ENCODE measurements around the gene ARHGAP42.

Gene ARHGAP42

GRCh38 chr11:100761841-100762240 is 74.8 kb downstream of the ARHGAP42 start:
- Histone ChIP-seq H3K27ac (replicated peaks) (no peak overlapping the region), H3K27me3 (ENCODE audit: insufficient read depth, poor library complexity, severe bottlenecking) (no peaks in the 10 kb centered on the region), H3K4me3 (replicated peaks; ENCODE audit: insufficient read depth, low read length) (no peak overlapping the region)
- TF ChIP-seq CTCF (IDR thresholded peaks at IDR 0.05; ENCODE audit: insufficient read depth, low read length) (no peak), POLR2AphosphoS5 (IDR thresholded peaks at IDR 0.05; ENCODE audit: low read depth) (no peak), SPI1 (IDR thresholded peaks at IDR 0.05; ENCODE audit: borderline replicate concordance, low read depth) (no peak), GABPA (IDR thresholded peaks at IDR 0.05; ENCODE audit: low read depth) (no peak), REST (IDR thresholded peaks at IDR 0.05; ENCODE audit: insufficient replicate concordance, low read depth) (no peak)
- DNase-seq (ENCODE audit: low read depth in 1 of 2, low spot score in 1 of 2): no peak

- H3K27ac ChIP-seq (replicated peaks): no peak overlapping the region
- H3K27me3 ChIP-seq (ENCODE audit: insufficient read depth, poor library complexity, severe bottlenecking): no peaks in the 10 kb centered on the region
- H3K4me3 ChIP-seq (replicated peaks; ENCODE audit: insufficient read depth, low read length): no peak overlapping the region
- no peak for DNase-seq (ENCODE audit: low read depth in 1 of 2, low spot score in 1 of 2)
- no peak for TF ChIP-seq CTCF (IDR thresholded peaks at IDR 0.05; ENCODE audit: insufficient read depth, low read length)
- TF ChIP-seq REST (IDR thresholded peaks at IDR 0.05; ENCODE audit: insufficient replicate concordance, low read depth): no peak
- TF ChIP-seq SPI1 (IDR thresholded peaks at IDR 0.05; ENCODE audit: borderline replicate concordance, low read depth): no peak
- TF ChIP-seq GABPA (IDR thresholded peaks at IDR 0.05; ENCODE audit: low read depth): no peak
- no peak for TF ChIP-seq POLR2AphosphoS5 (IDR thresholded peaks at IDR 0.05; ENCODE audit: low read depth)
These were observed 79.7 kb downstream of the ARHGAP42 start for GRCh38 chr11:100766764-100767163.

- Histone ChIP-seq H3K27me3 (ENCODE audit: insufficient read depth, poor library complexity, severe bottlenecking) (no peaks in the 10 kb centered on the region), H3K4me3 (replicated peaks; ENCODE audit: insufficient read depth, low read length) (no peak overlapping the region), H3K27ac (replicated peaks) (no peak overlapping the region)
- no peak for DNase-seq (ENCODE audit: low read depth in 1 of 2, low spot score in 1 of 2)
- TF ChIP-seq SPI1 (IDR thresholded peaks at IDR 0.05; ENCODE audit: borderline replicate concordance, low read depth) (no peak), CTCF (IDR thresholded peaks at IDR 0.05; ENCODE audit: insufficient read depth, low read length) (no peak), REST (IDR thresholded peaks at IDR 0.05; ENCODE audit: insufficient replicate concordance, low read depth) (no peak), GABPA (IDR thresholded peaks at IDR 0.05; ENCODE audit: low read depth) (no peak), POLR2AphosphoS5 (IDR thresholded peaks at IDR 0.05; ENCODE audit: low read depth) (no peak)
These were observed 82.1 kb downstream of the ARHGAP42 start for GRCh38 chr11:100769165-100769564.

Data from HL-60 (cell line).